T-cell (primary cell): Measurements from ENCODE around the gene RNF144B. TPM values are rescaled to one million over a fixed set of nuclear protein-coding genes. Genes with fewer than 3 reads are reported as not detected.

ENCODE experiments used
- ATAC-seq, 4 experiments: fragments of 200-7000 bp in 3 of 4; fragments of 150-1000 bp in 1 of 4; cut with Tn5 transposase; replicated peaks in 1 of 4; 1 replicate in 3 of 4; 2 replicates in 1 of 4; pipeline ENCODE4 v1.10.0; 2021; ENCODE audit warnings: moderate library complexity in 3 of 4, mild to moderate bottlenecking in 2 of 4, moderate number of reproducible peaks in 1 of 4
- CTCF ChIA-PET, 2 donors: fragments of 300-600 bp; sonication (Branson Sonifier 250); formaldehyde crosslinking; loops; one replicate each; lab custom pipeline; 2022; ENCODE audit warnings: antibody characterized with exemption in 2 of 2; lab: Charles Lee
- POLR2A ChIA-PET, 2 donors: fragments of 300-600 bp; sonication (Branson Sonifier 250); formaldehyde crosslinking; loops; one replicate each; lab custom pipeline; 2022; ENCODE audit warnings: antibody characterized with exemption in 2 of 2; lab: Charles Lee
- DNase-seq, 35 experiments: peaks; one replicate each; pipeline versions ENCODE4 v3.0.0 to v3.0.0-alpha.2; 2013 to 2023
- H3K27ac ChIP-seq: one replicate; pipeline ENCODE4 v1.5.1; 2013; ENCODE audit warnings: low read length
- H3K27me3 ChIP-seq, 2 experiments: replicated peaks in 1 of 2; 1 replicate in 1 of 2; 2 replicates in 1 of 2; pipeline versions ENCODE4 v1.6.1 to v1.7.0; 2013; ENCODE audit warnings: low read length in 1 of 2, mixed read lengths in 1 of 2; ENCODE audit not compliant: control insufficient read depth in 2 of 2, insufficient read depth in 2 of 2; ENCODE audit errors: extremely low read depth in 1 of 2
- H3K36me3 ChIP-seq, 2 donors: 1 replicate in 1 of 2; 2 replicates in 1 of 2; pipeline versions ENCODE4 v1.6.1 to v1.7.0; 2013; ENCODE audit warnings: low read length in 1 of 2; ENCODE audit not compliant: control insufficient read depth in 2 of 2, insufficient read depth in 1 of 2; ENCODE audit errors: extremely low read depth in 1 of 2
- H3K4me1 ChIP-seq, 2 experiments: 1 replicate in 1 of 2; 2 replicates in 1 of 2; pipeline versions ENCODE4 v1.6.1 to v1.7.0; 2013; ENCODE audit warnings: low read length in 2 of 2, mixed read lengths in 1 of 2; ENCODE audit not compliant: insufficient read depth in 2 of 2, control insufficient read depth in 1 of 2; ENCODE audit errors: extremely low read depth in 1 of 2
- H3K4me3 ChIP-seq, 2 donors: 1 replicate in 1 of 2; 2 replicates in 1 of 2; pipeline versions ENCODE4 v1.5.1 to v1.7.0; 2013; ENCODE audit warnings: mild to moderate bottlenecking in 2 of 2, low read length in 1 of 2, moderate library complexity in 1 of 2; ENCODE audit not compliant: control insufficient read depth in 1 of 2; ENCODE audit errors: extremely low read depth in 1 of 2
- H3K9me3 ChIP-seq: 2 replicates; pipeline ENCODE4 v1.7.0; 2013
- H3K27ac Mint-ChIP-seq, 2 donors: one replicate each; pipeline ENCODE4 v1.8.0; 2020 to 2021; ENCODE audit warnings: mild to moderate bottlenecking in 2 of 2, mixed read lengths in 2 of 2
- H3K27me3 Mint-ChIP-seq, 2 donors: one replicate each; pipeline ENCODE4 v1.8.0; 2021 to 2022; ENCODE audit warnings: mixed read lengths in 2 of 2
- H3K36me3 Mint-ChIP-seq: one replicate; pipeline ENCODE4 v1.8.0; 2021; ENCODE audit warnings: mixed read lengths
- H3K4me1 Mint-ChIP-seq, 3 donors: one replicate each; pipeline ENCODE4 v1.8.0; 2020 to 2022; ENCODE audit warnings: mixed read lengths in 3 of 3, mild to moderate bottlenecking in 1 of 3
- H3K4me3 Mint-ChIP-seq, 3 donors: one replicate each; pipeline ENCODE4 v1.8.0; 2020 to 2022; ENCODE audit warnings: mild to moderate bottlenecking in 3 of 3, mixed read lengths in 3 of 3, moderate library complexity in 3 of 3
- H3K9me3 Mint-ChIP-seq, 3 donors: one replicate each; pipeline ENCODE4 v1.8.0; 2020 to 2022; ENCODE audit warnings: mixed read lengths in 3 of 3
- WGBS: methylation state at CpG from one replicate; pipeline ENCODE4 v1.1.5; 2013; ENCODE audit warnings: missing lambda C conversion rate; ENCODE audit not compliant: insufficient coverage; 5-methylcytosine and 5-hydroxymethylcytosine counted together
- total RNA-seq, 35 experiments: library from RNA in 6 of 35; stranded (reverse) in 6 of 35; fragments of 120-200 nt in 1 of 35; gene quantifications; one replicate each; pipeline versions ENCODE4 v1.2.1 to v1.2.4 and lab custom pipeline; 2013 to 2026

The RNF144B gene
- total RNA-seq, 5 donors from 2014 or later (not counting 1 experiment from before 2014, with no cell fraction given), result 3.2 to 4.8 (median 4.3) TPM

GRCh38 chr6:18390476-18390875, 3.3 kb downstream of the RNF144B start:
- ATAC-seq (no peak), DNase-seq (no peak)
- Mint-ChIP-seq H3K4me1 (peaks cover 35 to 39% (median 36%) of the 10 kb centered on the region in 3 donors), H3K27me3 (no peaks in the 10 kb centered on the region), H3K9me3 (no peaks in the 10 kb centered on the region), H3K36me3 (no peaks in the 10 kb centered on the region), H3K27ac (no peak overlapping the region), H3K4me3 (no peak overlapping the region)
- ChIA-PET CTCF (no interaction called here), POLR2A (interaction anchor here in 1 of 2 donors (0.5 kb wide), 1 partner anchor 211 kb away, joined by 9 read pairs; no protein-coding TSS in a partner anchor)
- Histone ChIP-seq H3K27me3 (no peaks in the 10 kb centered on the region), H3K4me3 (no peak overlapping the region), H3K9me3 (no peaks in the 10 kb centered on the region), H3K36me3 (no peaks in the 10 kb centered on the region), H3K4me1 (peaks cover 9 to 24% of the 10 kb centered on the region in 2 experiments), H3K27ac (no peak overlapping the region)
- no CpG with 5 or more reads among the region's 2 CpGs for WGBS

GRCh38 chr6:18391023-18391422, 3.9 kb downstream of the RNF144B start:
- no peak for DNase-seq
- H3K36me3 Mint-ChIP-seq, result no peaks in the 10 kb centered on the region
- WGBS, result 94% methylated on average over 2 of the region's 3 CpGs
- ATAC-seq, result no peak
- POLR2A ChIA-PET, result interaction anchor here in 1 of 2 donors (0.7 kb wide), 1 partner anchor 20 kb away, joined by 3 read pairs; no protein-coding TSS in a partner anchor
- peaks cover 9 to 24% of the 10 kb centered on the region in 2 experiments for H3K4me1 ChIP-seq
- H3K27ac ChIP-seq, result no peak overlapping the region
- no peaks in the 10 kb centered on the region for H3K9me3 ChIP-seq
- H3K4me3 Mint-ChIP-seq, result no peak overlapping the region
- H3K27me3 ChIP-seq, result no peaks in the 10 kb centered on the region
- CTCF ChIA-PET, result no interaction called here
- H3K4me1 Mint-ChIP-seq, result peaks cover 35 to 39% (median 36%) of the 10 kb centered on the region in 3 donors
- no peak overlapping the region for H3K4me3 ChIP-seq
- no peaks in the 10 kb centered on the region for H3K27me3 Mint-ChIP-seq
- H3K9me3 Mint-ChIP-seq, result no peaks in the 10 kb centered on the region
- no peaks in the 10 kb centered on the region for H3K36me3 ChIP-seq
- H3K27ac Mint-ChIP-seq, result no peak overlapping the region

GRCh38 chr6:18392346-18392877, 5.3 kb downstream of the RNF144B start:
- no peaks in the 10 kb centered on the region for H3K36me3 ChIP-seq
- Mint-ChIP-seq H3K27me3 (no peaks in the 10 kb centered on the region), H3K36me3 (peaks cover 4% of the 10 kb centered on the region), H3K9me3 (no peaks in the 10 kb centered on the region), H3K4me1 (peaks cover 23 to 29% (median 24%) of the 10 kb centered on the region in 3 donors), H3K4me3 (no peak overlapping the region), H3K27ac (no peak overlapping the region)
- peaks cover 4 to 24% of the 10 kb centered on the region in 2 experiments for H3K4me1 ChIP-seq
- H3K27me3 ChIP-seq, result no peaks in the 10 kb centered on the region
- ChIA-PET POLR2A (no interaction called here), CTCF (interaction anchor here in 1 of 2 donors (0.7 kb wide), 1 partner anchor 907 kb away, joined by 3 read pairs; no protein-coding TSS in a partner anchor)
- ATAC-seq, result no peak
- H3K9me3 ChIP-seq, result no peaks in the 10 kb centered on the region
- H3K4me3 ChIP-seq, result no peak overlapping the region
- no CpG with 5 or more reads among the region's 2 CpGs for WGBS
- no peak for DNase-seq
- H3K27ac ChIP-seq, result no peak overlapping the region

- no CpG with 5 or more reads among the region's 2 CpGs for WGBS
- no peaks in the 10 kb centered on the region for H3K9me3 Mint-ChIP-seq
- Histone ChIP-seq H3K36me3 (no peaks in the 10 kb centered on the region), H3K4me3 (no peak overlapping the region), H3K4me1 (peaks cover 0 to 13% of the 10 kb centered on the region in 2 experiments), H3K27me3 (no peaks in the 10 kb centered on the region), H3K9me3 (no peaks in the 10 kb centered on the region), H3K27ac (no peak overlapping the region)
- H3K27ac Mint-ChIP-seq, result no peak overlapping the region
- no peaks in the 10 kb centered on the region for H3K27me3 Mint-ChIP-seq
- DNase-seq (no peak), ATAC-seq (no peak)
- peaks cover 12% of the 10 kb centered on the region for H3K36me3 Mint-ChIP-seq
- H3K4me3 Mint-ChIP-seq, result no peak overlapping the region
- peaks cover 13 to 20% (median 17%) of the 10 kb centered on the region in 3 donors for H3K4me1 Mint-ChIP-seq
- POLR2A ChIA-PET, result interaction anchor here (0.5 to 0.6 kb wide), 2 partner anchors 229 to 679 kb away, joined by 3 to 4 read pairs; no protein-coding TSS in a partner anchor
- CTCF ChIA-PET, result no interaction called here
Observed at GRCh38 chr6:18393698-18394097, 6.5 kb downstream of the RNF144B start.

GRCh38 chr6:18395177-18395855, 8.2 kb downstream of the RNF144B start:
- ATAC-seq, result no peak
- Mint-ChIP-seq H3K36me3 (peaks cover 17% of the 10 kb centered on the region), H3K4me3 (no peak overlapping the region), H3K27me3 (no peaks in the 10 kb centered on the region), H3K4me1 (peaks cover under 1 to 10% (median 5%) of the 10 kb centered on the region in 3 donors), H3K9me3 (no peaks in the 10 kb centered on the region), H3K27ac (no peak overlapping the region)
- Histone ChIP-seq H3K9me3 (no peaks in the 10 kb centered on the region), H3K27me3 (no peaks in the 10 kb centered on the region), H3K4me3 (no peak overlapping the region), H3K4me1 (peaks cover 0 to 4% of the 10 kb centered on the region in 2 experiments), H3K36me3 (peaks cover 0 to 6% of the 10 kb centered on the region in 2 donors), H3K27ac (no peak overlapping the region)
- 89% methylated on average over 1 of the region's 2 CpGs for WGBS
- ChIA-PET CTCF (interaction anchor here in 1 of 2 donors (0.6 to 0.7 kb wide), 2 partner anchors 67 to 129 kb away, joined by 3 to 5 read pairs; no protein-coding TSS in a partner anchor), POLR2A (no interaction called here)
- no peak for DNase-seq

- H3K4me3 ChIP-seq, result no peak overlapping the region
- ChIA-PET POLR2A (no interaction called here), CTCF (no interaction called here)
- DNase-seq, result no peak
- ATAC-seq, result no peak
- Mint-ChIP-seq H3K27ac (no peak overlapping the region), H3K4me3 (no peak overlapping the region), H3K27me3 (no peaks in the 10 kb centered on the region), H3K9me3 (no peaks in the 10 kb centered on the region), H3K4me1 (peaks cover 6 to 15% (median 10%) of the 10 kb centered on the region in 3 donors), H3K36me3 (peaks cover 22% of the 10 kb centered on the region)
- H3K9me3 ChIP-seq, result no peaks in the 10 kb centered on the region
- H3K27ac ChIP-seq, result no peak overlapping the region
- no peaks in the 10 kb centered on the region for H3K27me3 ChIP-seq
- H3K4me1 ChIP-seq, result peaks cover 0 to 7% of the 10 kb centered on the region in 2 experiments
- no CpG with 5 or more reads among the region's 1 CpG for WGBS
- H3K36me3 ChIP-seq, result peaks cover 0 to 8% of the 10 kb centered on the region in 2 donors
Observed at GRCh38 chr6:18395856-18396197, 8.7 kb downstream of the RNF144B start.
